ENCODE data around the gene PYCR2.

The PYCR2 gene

GRCh38 chr1:225873281-225873850 lies 50.7 kb downstream of the PYCR2 start:
- no peak for DNase-seq

- no peak for DNase-seq
These were observed 52.0 kb downstream of the PYCR2 start for GRCh38 chr1:225872075-225872430.

- DNase-seq = no peak
These were observed 52.5 kb downstream of the PYCR2 start for GRCh38 chr1:225871359-225872074.

- no peak for DNase-seq
These were observed 53.1 kb downstream of the PYCR2 start for GRCh38 chr1:225870911-225871310.

Measured in NCI-H2227 treated with DMSO at 0.1 percent for 48 hours (cell line).